HG03060 (cell line): ENCODE results near the gene ZNF212.

Experiments
- ATAC-seq: cut with Tn5 transposase; IDR thresholded peaks from one replicate; pipeline ENCODE4 v1.9.1; 2021; ENCODE audit warnings: low read depth, moderate number of reproducible peaks; ENCODE audit not compliant: unreplicated experiment

Gene ZNF212

GRCh38 chr7:149239345-149240143 is at the start of gene ZNF212:
Gene ZNF212 (plus strand): TSS chr7:149239651. CDS start chr7:149239779, 128 bp downstream.
- ATAC-seq: peak; percentile 93

GRCh38 chr7:149191851-149192250 is 47.6 kb upstream of the ZNF212 start:
- ATAC-seq: no peak

- ATAC-seq: no peak
Observed at GRCh38 chr7:149194799-149195179, 44.7 kb upstream of the ZNF212 start.

- peak; percentile 83 for ATAC-seq
Observed at GRCh38 chr7:149195180-149196150, 44.0 kb upstream of the ZNF212 start, which contains the start of gene ZNF282. Gene ZNF282 (plus strand): TSS chr7:149195546. CDS start chr7:149195590, 44 bp downstream.

- no peak for ATAC-seq
Observed at GRCh38 chr7:149196151-149196704, 43.2 kb upstream of the ZNF212 start.

- no peak for ATAC-seq
Observed at GRCh38 chr7:149196705-149197171, 42.7 kb upstream of the ZNF212 start.

GRCh38 chr7:149197675-149198074 is 41.8 kb upstream of the ZNF212 start:
- no peak for ATAC-seq

GRCh38 chr7:149198161-149198816 is 41.2 kb upstream of the ZNF212 start:
- no peak for ATAC-seq

- no peak for ATAC-seq
Observed at GRCh38 chr7:149199234-149199995, 40.0 kb upstream of the ZNF212 start.

GRCh38 chr7:149202831-149203231 is 36.6 kb upstream of the ZNF212 start:
- ATAC-seq: no peak

GRCh38 chr7:149205690-149206381 is 33.6 kb upstream of the ZNF212 start:
- ATAC-seq: no peak

GRCh38 chr7:149207324-149208035 is 32.0 kb upstream of the ZNF212 start:
- ATAC-seq: no peak

GRCh38 chr7:149209518-149210269 is 29.8 kb upstream of the ZNF212 start:
- ATAC-seq: peak; percentile 67

- ATAC-seq: no peak
Observed at GRCh38 chr7:149210551-149210950, 28.9 kb upstream of the ZNF212 start.

GRCh38 chr7:149214020-149214720 is 25.3 kb upstream of the ZNF212 start:
- no peak for ATAC-seq

GRCh38 chr7:149216402-149216801 is 23.0 kb upstream of the ZNF212 start:
- ATAC-seq: no peak

GRCh38 chr7:149217570-149217969 is 21.9 kb upstream of the ZNF212 start:
- no peak for ATAC-seq
